Ishikawa (cell line): ENCODE results near the gene PRKN.

Experiments
- CEBPB ChIP-seq: IDR thresholded peaks from 2 replicates; pipeline ENCODE4 v1.6.1; 2012
- CREB1 ChIP-seq: IDR thresholded peaks from 2 replicates; pipeline ENCODE4 v1.6.1; 2012; ENCODE audit warnings: low read depth
- EGR1 ChIP-seq: IDR thresholded peaks from 2 replicates; pipeline ENCODE4 v1.6.1; 2012
- EP300 ChIP-seq: IDR thresholded peaks from 2 replicates; pipeline ENCODE4 v1.6.1; 2012; ENCODE audit warnings: borderline replicate concordance
- FOXM1 ChIP-seq: IDR thresholded peaks from 2 replicates; pipeline ENCODE4 v1.6.1; 2012; ENCODE audit warnings: low read depth, borderline replicate concordance
- NFIC ChIP-seq: IDR thresholded peaks from 2 replicates; pipeline ENCODE4 v1.6.1; 2012
- RAD21 ChIP-seq: IDR thresholded peaks from 2 replicates; pipeline ENCODE4 v1.6.1; 2012; ENCODE audit warnings: low read depth
- TAF1 ChIP-seq: IDR thresholded peaks from 2 replicates; pipeline ENCODE4 v1.6.1; 2012; ENCODE audit warnings: low read depth, mild to moderate bottlenecking
- TCF12 ChIP-seq: IDR thresholded peaks from 2 replicates; pipeline ENCODE4 v1.6.1; 2012; ENCODE audit warnings: low read depth
- TEAD4 ChIP-seq: IDR thresholded peaks from 2 replicates; pipeline ENCODE4 v1.6.1; 2012
- YY1 ChIP-seq: IDR thresholded peaks from 2 replicates; pipeline ENCODE4 v1.6.1; 2012; ENCODE audit warnings: low read depth
- ZBTB7A ChIP-seq: IDR thresholded peaks from 2 replicates; pipeline ENCODE4 v1.6.1; 2012; ENCODE audit warnings: low read depth
- TF ChIP-seq, protein P1 (sequence below): IDR thresholded peaks from 2 replicates; pipeline ENCODE4 v1.6.1; 2012; ENCODE audit warnings: low read depth, mild to moderate bottlenecking
- TF ChIP-seq, protein P2 (sequence below): IDR thresholded peaks from 2 replicates; pipeline ENCODE4 v1.6.1; 2012
- TF ChIP-seq, protein P3 (sequence below): IDR thresholded peaks from 2 replicates; pipeline ENCODE4 v1.6.1; 2012

PRKN gene

GRCh38 chr6:162631546-162631945 is 96.0 kb downstream of the PRKN start:
- TF ChIP-seq ZBTB7A (no peak), TEAD4 (no peak), TCF12 (no peak), FOXM1 (no peak), YY1 (no peak), RAD21 (no peak), EP300 (no peak), TAF1 (no peak), EGR1 (no peak), NFIC (no peak), CEBPB (no peak), CREB1 (no peak)
- TF ChIP-seq, protein P1, sequence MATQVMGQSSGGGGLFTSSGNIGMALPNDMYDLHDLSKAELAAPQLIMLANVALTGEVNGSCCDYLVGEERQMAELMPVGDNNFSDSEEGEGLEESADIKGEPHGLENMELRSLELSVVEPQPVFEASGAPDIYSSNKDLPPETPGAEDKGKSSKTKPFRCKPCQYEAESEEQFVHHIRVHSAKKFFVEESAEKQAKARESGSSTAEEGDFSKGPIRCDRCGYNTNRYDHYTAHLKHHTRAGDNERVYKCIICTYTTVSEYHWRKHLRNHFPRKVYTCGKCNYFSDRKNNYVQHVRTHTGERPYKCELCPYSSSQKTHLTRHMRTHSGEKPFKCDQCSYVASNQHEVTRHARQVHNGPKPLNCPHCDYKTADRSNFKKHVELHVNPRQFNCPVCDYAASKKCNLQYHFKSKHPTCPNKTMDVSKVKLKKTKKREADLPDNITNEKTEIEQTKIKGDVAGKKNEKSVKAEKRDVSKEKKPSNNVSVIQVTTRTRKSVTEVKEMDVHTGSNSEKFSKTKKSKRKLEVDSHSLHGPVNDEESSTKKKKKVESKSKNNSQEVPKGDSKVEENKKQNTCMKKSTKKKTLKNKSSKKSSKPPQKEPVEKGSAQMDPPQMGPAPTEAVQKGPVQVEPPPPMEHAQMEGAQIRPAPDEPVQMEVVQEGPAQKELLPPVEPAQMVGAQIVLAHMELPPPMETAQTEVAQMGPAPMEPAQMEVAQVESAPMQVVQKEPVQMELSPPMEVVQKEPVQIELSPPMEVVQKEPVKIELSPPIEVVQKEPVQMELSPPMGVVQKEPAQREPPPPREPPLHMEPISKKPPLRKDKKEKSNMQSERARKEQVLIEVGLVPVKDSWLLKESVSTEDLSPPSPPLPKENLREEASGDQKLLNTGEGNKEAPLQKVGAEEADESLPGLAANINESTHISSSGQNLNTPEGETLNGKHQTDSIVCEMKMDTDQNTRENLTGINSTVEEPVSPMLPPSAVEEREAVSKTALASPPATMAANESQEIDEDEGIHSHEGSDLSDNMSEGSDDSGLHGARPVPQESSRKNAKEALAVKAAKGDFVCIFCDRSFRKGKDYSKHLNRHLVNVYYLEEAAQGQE: no peak
- TF ChIP-seq, protein P2, sequence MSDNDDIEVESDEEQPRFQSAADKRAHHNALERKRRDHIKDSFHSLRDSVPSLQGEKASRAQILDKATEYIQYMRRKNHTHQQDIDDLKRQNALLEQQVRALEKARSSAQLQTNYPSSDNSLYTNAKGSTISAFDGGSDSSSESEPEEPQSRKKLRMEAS: no peak
- TF ChIP-seq, protein P3, sequence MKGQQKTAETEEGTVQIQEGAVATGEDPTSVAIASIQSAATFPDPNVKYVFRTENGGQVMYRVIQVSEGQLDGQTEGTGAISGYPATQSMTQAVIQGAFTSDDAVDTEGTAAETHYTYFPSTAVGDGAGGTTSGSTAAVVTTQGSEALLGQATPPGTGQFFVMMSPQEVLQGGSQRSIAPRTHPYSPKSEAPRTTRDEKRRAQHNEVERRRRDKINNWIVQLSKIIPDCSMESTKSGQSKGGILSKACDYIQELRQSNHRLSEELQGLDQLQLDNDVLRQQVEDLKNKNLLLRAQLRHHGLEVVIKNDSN: no peak

DNA sequence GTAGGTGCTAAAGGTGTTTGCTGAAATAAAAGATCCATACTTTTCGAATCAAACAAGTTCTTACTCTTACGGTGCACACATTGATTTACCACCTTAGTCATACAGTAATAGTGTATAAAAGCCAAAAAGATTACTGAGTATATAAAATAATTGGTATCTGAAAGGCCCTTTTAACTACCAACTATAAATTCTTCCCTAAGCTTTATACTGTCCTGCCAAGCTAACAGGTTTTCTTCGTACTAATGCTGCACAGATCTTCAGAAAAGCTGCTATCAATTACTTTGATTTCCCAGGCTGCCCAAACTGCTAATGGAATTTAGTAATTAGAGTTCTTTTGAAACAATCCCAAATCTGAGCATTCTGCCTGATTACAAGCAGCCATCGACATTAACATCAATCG is 97.5 kb downstream of the PRKN start:
- TF ChIP-seq, protein P1: no peak
- TF ChIP-seq, protein P3: no peak
- TF ChIP-seq RAD21 (no peak), NFIC (no peak), FOXM1 (no peak), CEBPB (no peak), TAF1 (no peak), CREB1 (no peak), ZBTB7A (no peak), TEAD4 (no peak), EP300 (no peak), TCF12 (no peak)
- TF ChIP-seq, protein P2: no peak

- TF ChIP-seq TAF1 (no peak), YY1 (no peak), TCF12 (no peak), EP300 (no peak), RAD21 (no peak), FOXM1 (no peak), TEAD4 (no peak), NFIC (no peak), ZBTB7A (no peak), CREB1 (no peak), CEBPB (no peak), EGR1 (no peak)
- TF ChIP-seq, protein P1: no peak
- TF ChIP-seq, protein P3: no peak
- TF ChIP-seq, protein P2: no peak
Observed at GRCh38 chr6:162627825-162628224, 99.7 kb downstream of the PRKN start.

DNA sequence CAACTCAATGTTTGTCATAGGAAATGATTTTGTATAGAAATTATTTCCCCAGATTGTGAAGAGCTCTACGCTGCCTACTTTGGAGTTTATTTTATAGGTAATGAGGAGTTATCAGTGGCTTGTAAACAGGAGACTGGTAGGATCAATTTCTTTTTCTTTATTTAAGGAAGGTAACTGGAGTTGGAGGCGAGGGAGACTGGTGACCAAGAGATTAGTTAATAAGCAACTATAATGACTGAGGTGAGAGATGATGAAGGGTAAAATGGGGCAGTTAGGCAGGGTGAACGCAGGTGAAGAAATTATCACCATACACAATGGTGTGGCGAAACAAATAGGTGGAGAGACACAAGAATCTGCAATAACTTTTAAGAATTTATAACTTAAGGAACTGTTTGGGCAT is 100.2 kb downstream of the PRKN start:
- TF ChIP-seq, protein P1: no peak
